ENCODE results near the gene RUVBL2.

Gene RUVBL2

DNA sequence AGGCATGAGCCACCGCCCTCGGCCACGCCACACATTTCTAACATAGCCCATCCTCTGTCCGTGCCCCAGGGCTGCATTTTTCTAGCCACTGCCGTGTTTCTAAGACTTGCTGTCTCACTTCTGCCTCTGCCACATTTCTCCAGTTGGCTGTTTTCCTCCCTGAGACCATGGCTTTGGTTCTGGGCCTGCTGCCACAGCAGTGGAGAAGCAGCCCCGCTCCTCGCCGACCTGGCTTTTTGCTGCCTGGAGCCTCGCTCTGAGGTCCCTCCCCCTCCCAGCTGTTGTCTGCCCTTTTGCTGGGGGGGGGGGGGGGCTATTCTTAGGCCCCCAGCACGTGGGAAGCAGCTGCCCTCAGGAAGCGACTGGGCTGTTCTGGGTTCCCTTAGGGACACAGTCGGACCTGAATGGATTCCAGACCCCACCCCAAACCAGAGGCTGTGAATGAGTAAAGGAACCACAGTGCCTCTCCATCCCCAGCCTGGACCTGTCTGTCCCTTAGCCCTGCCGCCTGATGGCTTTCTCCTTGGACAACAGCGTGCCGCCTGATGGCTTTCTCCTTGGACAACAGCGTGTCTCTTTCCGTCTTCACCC is 3.9 kb upstream of the RUVBL2 start:
- Histone ChIP-seq H3K23ac (ENCODE audit: low read length) (no peak overlapping the region), H3K56ac (ENCODE audit: low read length) (no peak overlapping the region), H3K27me3 (ENCODE audit: insufficient read depth, low read length, poor library complexity) (no peaks in the 10 kb centered on the region), H4K8ac (ENCODE audit: low read depth, low read length) (no peak overlapping the region), H3K4ac (ENCODE audit: low read depth, low read length) (no peak overlapping the region), H3K79me2 (ENCODE audit: control insufficient read depth, insufficient read depth, low read length) (peaks cover 13% of the 10 kb centered on the region), H3K4me1 (ENCODE audit: control insufficient read depth, low read depth, low read length) (no peaks in the 10 kb centered on the region), H3K79me1 (ENCODE audit: low read length) (peaks cover 12% of the 10 kb centered on the region), H3K4me3 (ENCODE audit: low read length) (no peak overlapping the region), H4K5ac (ENCODE audit: low read length) (no peak overlapping the region), H3K18ac (ENCODE audit: low read length) (no peak overlapping the region), H3K4me2 (ENCODE audit: low read length) (no peak overlapping the region), H2BK120ac (ENCODE audit: low read depth, low read length) (no peak overlapping the region), H3K9ac (ENCODE audit: low read length) (no peak overlapping the region), H2BK5ac (ENCODE audit: low read length) (no peak overlapping the region), H3K36me3 (ENCODE audit: control insufficient read depth, insufficient read depth, low read length) (peaks cover 3% of the 10 kb centered on the region), H3K27ac (ENCODE audit: low read depth, low read length) (no peak overlapping the region), H2BK15ac (replicated peaks; ENCODE audit: low read depth) (no peak overlapping the region), H2AK5ac (ENCODE audit: low read length) (no peak overlapping the region)
- DNase-seq = no peak
- no CpG with 5 or more reads among the region's 17 CpGs for WGBS (ENCODE audit: extremely low coverage, insufficient coverage, low lambda C conversion rate)

DNA sequence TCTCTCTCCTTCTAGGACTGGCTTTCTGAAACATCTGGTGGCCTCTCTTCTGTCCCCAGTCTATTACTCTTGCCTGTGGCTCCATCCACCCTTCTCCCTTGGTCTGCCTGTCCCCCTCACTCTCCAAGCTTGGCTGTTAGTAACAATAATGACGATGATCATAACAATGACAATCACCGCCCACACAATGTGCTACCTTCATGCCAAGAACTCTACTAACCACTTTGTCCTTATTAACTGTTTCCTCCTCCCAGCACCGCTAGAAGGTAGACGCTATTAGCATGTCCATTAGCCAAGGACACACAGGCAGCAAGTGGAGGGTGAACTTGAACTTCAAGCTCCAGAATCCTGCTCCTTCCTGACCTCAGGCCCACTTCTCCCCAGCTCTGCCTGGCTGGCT is 3.3 kb upstream of the RUVBL2 start:
- no peak overlapping the region for H4K5ac ChIP-seq (ENCODE audit: low read length)
- no peak overlapping the region for H2AK5ac ChIP-seq (ENCODE audit: low read length)
- H2BK15ac ChIP-seq (replicated peaks; ENCODE audit: low read depth) = no peak overlapping the region
- H3K27me3 ChIP-seq (ENCODE audit: insufficient read depth, low read length, poor library complexity) = no peaks in the 10 kb centered on the region
- no peak overlapping the region for H3K18ac ChIP-seq (ENCODE audit: low read length)
- H3K79me2 ChIP-seq (ENCODE audit: control insufficient read depth, insufficient read depth, low read length) = peaks cover 19% of the 10 kb centered on the region
- H3K27ac ChIP-seq (ENCODE audit: low read depth, low read length) = no peak overlapping the region
- no peaks in the 10 kb centered on the region for H3K4me1 ChIP-seq (ENCODE audit: control insufficient read depth, low read depth, low read length)
- no peak overlapping the region for H3K9ac ChIP-seq (ENCODE audit: low read length)
- no peak overlapping the region for H3K4me2 ChIP-seq (ENCODE audit: low read length)
- WGBS (ENCODE audit: extremely low coverage, insufficient coverage, low lambda C conversion rate) = no CpG with 5 or more reads among the region's 4 CpGs
- no peak overlapping the region for H2BK5ac ChIP-seq (ENCODE audit: low read length)
- no peak overlapping the region for H2BK120ac ChIP-seq (ENCODE audit: low read depth, low read length)
- H3K36me3 ChIP-seq (ENCODE audit: control insufficient read depth, insufficient read depth, low read length) = peaks cover under 1% of the 10 kb centered on the region
- no peak for DNase-seq
- H4K8ac ChIP-seq (ENCODE audit: low read depth, low read length) = no peak overlapping the region
- no peak overlapping the region for H3K56ac ChIP-seq (ENCODE audit: low read length)
- peaks cover 18% of the 10 kb centered on the region for H3K79me1 ChIP-seq (ENCODE audit: low read length)
- H3K4me3 ChIP-seq (ENCODE audit: low read length) = no peak overlapping the region
- H3K4ac ChIP-seq (ENCODE audit: low read depth, low read length) = no peak overlapping the region
- H3K23ac ChIP-seq (ENCODE audit: low read length) = no peak overlapping the region

DNA sequence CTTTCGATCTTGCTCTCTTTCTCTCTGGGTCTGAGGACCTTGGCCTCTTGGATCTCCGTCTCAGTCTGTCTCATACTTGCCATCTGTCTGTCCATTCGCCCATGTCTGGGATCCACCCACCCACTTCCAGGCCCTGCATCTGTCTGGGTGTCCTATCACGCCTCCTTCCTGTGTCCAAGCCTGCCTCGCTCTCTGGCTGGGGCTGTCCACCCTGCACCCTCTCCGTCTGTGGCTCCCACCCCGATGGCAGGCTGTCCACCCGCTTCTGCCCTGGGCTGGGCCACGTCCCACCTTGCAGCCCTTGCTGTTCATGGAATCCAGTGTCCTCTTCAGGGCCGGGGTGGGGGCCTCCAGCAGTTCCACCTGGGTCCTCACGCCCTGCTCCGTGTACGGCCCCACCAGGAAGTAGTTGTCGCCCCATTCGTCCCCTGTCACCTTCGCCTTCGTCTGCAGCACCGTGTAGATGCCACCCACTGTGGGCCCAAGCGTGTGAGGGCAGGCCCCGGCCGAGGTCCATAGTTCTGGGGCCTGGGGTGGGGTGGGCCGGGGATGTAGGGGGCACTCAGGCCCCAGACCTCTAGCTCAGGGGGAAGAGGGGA is 2.6 kb upstream of the RUVBL2 start:
- H3K23ac ChIP-seq (ENCODE audit: low read length) = no peak overlapping the region
- no peak overlapping the region for H3K4me2 ChIP-seq (ENCODE audit: low read length)
- no peak for DNase-seq
- no peak overlapping the region for H2BK120ac ChIP-seq (ENCODE audit: low read depth, low read length)
- no peak overlapping the region for H3K4ac ChIP-seq (ENCODE audit: low read depth, low read length)
- H3K79me1 ChIP-seq (ENCODE audit: low read length) = peaks cover 18% of the 10 kb centered on the region
- no peak overlapping the region for H2BK5ac ChIP-seq (ENCODE audit: low read length)
- H4K8ac ChIP-seq (ENCODE audit: low read depth, low read length) = no peak overlapping the region
- WGBS (ENCODE audit: extremely low coverage, insufficient coverage, low lambda C conversion rate) = no CpG with 5 or more reads among the region's 22 CpGs
- H3K9ac ChIP-seq (ENCODE audit: low read length) = no peak overlapping the region
- H2BK15ac ChIP-seq (replicated peaks; ENCODE audit: low read depth) = no peak overlapping the region
- H3K4me1 ChIP-seq (ENCODE audit: control insufficient read depth, low read depth, low read length) = no peaks in the 10 kb centered on the region
- peaks cover 22% of the 10 kb centered on the region for H3K79me2 ChIP-seq (ENCODE audit: control insufficient read depth, insufficient read depth, low read length)
- no peak overlapping the region for H3K4me3 ChIP-seq (ENCODE audit: low read length)
- H3K18ac ChIP-seq (ENCODE audit: low read length) = no peak overlapping the region
- no peaks in the 10 kb centered on the region for H3K27me3 ChIP-seq (ENCODE audit: insufficient read depth, low read length, poor library complexity)
- H2AK5ac ChIP-seq (ENCODE audit: low read length) = no peak overlapping the region
- no peak overlapping the region for H3K27ac ChIP-seq (ENCODE audit: low read depth, low read length)
- H3K56ac ChIP-seq (ENCODE audit: low read length) = no peak overlapping the region
- no peaks in the 10 kb centered on the region for H3K36me3 ChIP-seq (ENCODE audit: control insufficient read depth, insufficient read depth, low read length)
- H4K5ac ChIP-seq (ENCODE audit: low read length) = no peak overlapping the region

DNA sequence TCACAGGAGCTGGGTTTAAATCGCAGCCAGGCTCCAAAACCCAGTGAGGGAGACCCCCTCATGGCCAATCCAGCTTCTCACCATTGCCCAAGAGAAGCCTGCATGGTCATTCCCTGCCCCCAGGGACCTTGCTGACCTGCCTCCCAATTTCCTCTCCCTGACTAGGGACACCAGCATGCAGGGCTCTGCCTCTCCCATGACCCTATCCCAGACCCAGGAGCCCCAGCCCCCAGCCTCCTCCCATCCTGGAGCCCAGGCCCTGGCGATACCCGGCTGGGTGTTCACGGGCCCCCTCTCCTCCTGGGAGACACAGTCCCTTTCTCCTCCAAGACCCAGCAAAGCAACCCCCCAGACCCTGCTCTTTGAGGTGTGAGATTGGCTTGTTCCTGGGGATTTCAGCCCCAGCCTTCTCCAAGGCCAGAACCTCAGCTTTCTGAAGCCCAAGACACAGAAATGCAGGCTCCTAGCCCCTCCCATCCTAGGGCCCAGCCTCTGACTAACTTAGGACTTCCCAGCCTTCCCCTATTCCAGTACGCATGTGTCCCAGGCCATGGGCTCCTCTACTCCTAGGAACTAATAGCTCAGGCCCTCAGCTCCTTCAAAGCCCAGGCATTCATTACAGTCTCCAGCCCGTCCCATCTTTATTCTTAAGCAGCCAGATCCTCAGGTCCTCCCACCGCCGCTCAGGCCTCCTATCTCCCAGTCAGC is 1.7 kb upstream of the RUVBL2 start:
- DNase-seq = peak; percentile 86
- peak overlapping the region; percentile 7 for H3K4me2 ChIP-seq (ENCODE audit: low read length)
- H3K56ac ChIP-seq (ENCODE audit: low read length) = peak overlapping the region; percentile 65
- H3K4me1 ChIP-seq (ENCODE audit: control insufficient read depth, low read depth, low read length) = no peaks in the 10 kb centered on the region
- no peak overlapping the region for H2AK5ac ChIP-seq (ENCODE audit: low read length)
- H3K23ac ChIP-seq (ENCODE audit: low read length) = no peak overlapping the region
- no peaks in the 10 kb centered on the region for H3K27me3 ChIP-seq (ENCODE audit: insufficient read depth, low read length, poor library complexity)
- H4K5ac ChIP-seq (ENCODE audit: low read length) = no peak overlapping the region
- H3K79me2 ChIP-seq (ENCODE audit: control insufficient read depth, insufficient read depth, low read length) = peaks cover 22% of the 10 kb centered on the region
- peak overlapping the region; percentile 32 for H3K4me3 ChIP-seq (ENCODE audit: low read length)
- H3K4ac ChIP-seq (ENCODE audit: low read depth, low read length) = no peak overlapping the region
- H2BK5ac ChIP-seq (ENCODE audit: low read length) = no peak overlapping the region
- H2BK15ac ChIP-seq (replicated peaks; ENCODE audit: low read depth) = no peak overlapping the region
- H3K79me1 ChIP-seq (ENCODE audit: low read length) = peaks cover 19% of the 10 kb centered on the region
- no CpG with 5 or more reads among the region's 8 CpGs for WGBS (ENCODE audit: extremely low coverage, insufficient coverage, low lambda C conversion rate)
- H3K27ac ChIP-seq (ENCODE audit: low read depth, low read length) = no peak overlapping the region
- peak overlapping the region; percentile 68 for H3K9ac ChIP-seq (ENCODE audit: low read length)
- no peak overlapping the region for H4K8ac ChIP-seq (ENCODE audit: low read depth, low read length)
- no peaks in the 10 kb centered on the region for H3K36me3 ChIP-seq (ENCODE audit: control insufficient read depth, insufficient read depth, low read length)
- H2BK120ac ChIP-seq (ENCODE audit: low read depth, low read length) = no peak overlapping the region
- H3K18ac ChIP-seq (ENCODE audit: low read length) = peak overlapping the region; percentile 3

DNA sequence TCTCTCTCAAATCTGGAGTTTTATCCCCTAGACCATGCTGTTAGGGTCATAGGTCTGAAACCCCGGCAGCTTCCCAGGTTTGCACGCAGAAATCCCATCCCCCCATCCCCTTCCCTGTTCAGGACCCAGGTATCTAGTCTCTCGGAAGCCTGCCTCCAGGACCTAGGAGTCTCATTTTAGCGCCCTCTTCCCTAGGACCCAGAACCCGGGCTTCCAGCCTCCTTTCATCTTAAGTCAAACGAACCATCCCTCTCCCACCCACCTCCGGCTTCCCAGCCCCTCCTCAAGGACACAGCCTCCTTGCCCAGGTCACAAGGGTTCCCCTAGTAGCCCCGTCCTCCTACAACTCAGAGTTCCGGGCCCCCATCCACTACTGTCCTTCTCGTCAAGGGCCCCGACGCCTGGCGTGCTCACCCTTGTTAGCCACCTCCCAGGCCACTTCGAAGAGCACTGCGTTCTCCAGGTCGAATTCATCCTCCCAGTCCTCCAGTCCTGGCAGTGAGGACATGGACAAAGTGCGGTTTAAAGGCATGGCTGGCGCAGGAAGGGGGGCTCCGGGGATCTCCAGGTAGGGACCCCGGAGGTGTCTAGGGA is 1.0 kb upstream of the RUVBL2 start:
- no peak overlapping the region for H4K8ac ChIP-seq (ENCODE audit: low read depth, low read length)
- DNase-seq = no peak
- H3K23ac ChIP-seq (ENCODE audit: low read length) = no peak overlapping the region
- H2BK120ac ChIP-seq (ENCODE audit: low read depth, low read length) = no peak overlapping the region
- WGBS (ENCODE audit: extremely low coverage, insufficient coverage, low lambda C conversion rate) = no CpG with 5 or more reads among the region's 20 CpGs
- no peak overlapping the region for H2BK15ac ChIP-seq (replicated peaks; ENCODE audit: low read depth)
- no peaks in the 10 kb centered on the region for H3K36me3 ChIP-seq (ENCODE audit: control insufficient read depth, insufficient read depth, low read length)
- H2BK5ac ChIP-seq (ENCODE audit: low read length) = no peak overlapping the region
- peak overlapping the region; percentile 32 for H3K4me3 ChIP-seq (ENCODE audit: low read length)
- peak overlapping the region; percentile 7 for H3K4me2 ChIP-seq (ENCODE audit: low read length)
- H2AK5ac ChIP-seq (ENCODE audit: low read length) = no peak overlapping the region
- no peak overlapping the region for H4K5ac ChIP-seq (ENCODE audit: low read length)
- H3K4ac ChIP-seq (ENCODE audit: low read depth, low read length) = no peak overlapping the region
- peak overlapping the region; percentile 68 for H3K9ac ChIP-seq (ENCODE audit: low read length)
- peaks cover 22% of the 10 kb centered on the region for H3K79me1 ChIP-seq (ENCODE audit: low read length)
- H3K27me3 ChIP-seq (ENCODE audit: insufficient read depth, low read length, poor library complexity) = no peaks in the 10 kb centered on the region
- H3K56ac ChIP-seq (ENCODE audit: low read length) = peak overlapping the region; percentile 65
- H3K4me1 ChIP-seq (ENCODE audit: control insufficient read depth, low read depth, low read length) = no peaks in the 10 kb centered on the region
- peak overlapping the region; percentile 55 for H3K27ac ChIP-seq (ENCODE audit: low read depth, low read length)
- peaks cover 22% of the 10 kb centered on the region for H3K79me2 ChIP-seq (ENCODE audit: control insufficient read depth, insufficient read depth, low read length)
- peak overlapping the region; percentile 3 for H3K18ac ChIP-seq (ENCODE audit: low read length)

Measured in mesendoderm (in vitro differentiated cells).